GM21367 (cell line): ENCODE results near the gene MISP3.
A peak's percentile ranks its signal among the peaks of the same experiment; 100 is the strongest.
"Not testable (repeated sequence)": the region's sequence is repeated elsewhere in the genome, so short reads cannot be mapped to it uniquely, and the experiment has no call there.

Source experiments
- ATAC-seq: cut with Tn5 transposase; IDR thresholded peaks from one replicate; pipeline ENCODE4 v1.9.1; 2021; ENCODE audit not compliant: unreplicated experiment

MISP3 gene

GRCh38 chr19:14072535-14073260 lies at the start of gene MISP3:
MISP3 (plus strand) TSS chr19:14072786; CDS start chr19:14073310, 524 bp downstream.
- ATAC-seq: no peak

GRCh38 chr19:14023404-14024235 lies 49.0 kb upstream of the MISP3 start:
- no peak for ATAC-seq

- not testable (repeated sequence) for ATAC-seq
Measured at GRCh38 chr19:14026652-14027192, 45.9 kb upstream of the MISP3 start.

GRCh38 chr19:14027856-14028450 lies 44.6 kb upstream of the MISP3 start, which contains the start of gene RLN3:
RLN3 (plus strand) TSS chr19:14028148; CDS start chr19:14028205, 57 bp downstream.
- no peak for ATAC-seq

- no peak for ATAC-seq
Measured at GRCh38 chr19:14028901-14029300, 43.7 kb upstream of the MISP3 start.

- ATAC-seq: no peak
Measured at GRCh38 chr19:14030997-14031718, 41.4 kb upstream of the MISP3 start.

GRCh38 chr19:14031719-14032480 lies 40.7 kb upstream of the MISP3 start, which contains the start of gene IL27RA:
IL27RA (plus strand) TSS chr19:14031762; CDS start chr19:14031873, 111 bp downstream.
- ATAC-seq: peak; percentile 47

GRCh38 chr19:14033946-14034345 lies 38.6 kb upstream of the MISP3 start:
- ATAC-seq: no peak

GRCh38 chr19:14035159-14035558 lies 37.4 kb upstream of the MISP3 start:
- ATAC-seq: not testable (repeated sequence)

- ATAC-seq: no peak
Measured at GRCh38 chr19:14035706-14036105, 36.9 kb upstream of the MISP3 start.

GRCh38 chr19:14039181-14039580 lies 33.4 kb upstream of the MISP3 start:
- ATAC-seq: no peak

- not testable (repeated sequence) for ATAC-seq
Measured at GRCh38 chr19:14042659-14043608, 29.7 kb upstream of the MISP3 start.

GRCh38 chr19:14047866-14048265 lies 24.7 kb upstream of the MISP3 start:
- ATAC-seq: not testable (repeated sequence)

- ATAC-seq: no peak
Measured at GRCh38 chr19:14048443-14049153, 24.0 kb upstream of the MISP3 start.

- ATAC-seq: no peak
Measured at GRCh38 chr19:14050512-14050911, 22.1 kb upstream of the MISP3 start.

- ATAC-seq: not testable (repeated sequence)
Measured at GRCh38 chr19:14050961-14051360, 21.6 kb upstream of the MISP3 start.

GRCh38 chr19:14051980-14052379 lies 20.6 kb upstream of the MISP3 start:
- no peak for ATAC-seq

- no peak for ATAC-seq
Measured at GRCh38 chr19:14052470-14052869, 20.1 kb upstream of the MISP3 start.
